Stimulated activated CD8-positive, alpha-beta memory T cell treated with anti-CD3 and anti-CD28 coated beads, Interleukin-12 subunit alpha, Interleukin-12 subunit beta, amount 100 ng/mL, for 1 hour (primary cell): ENCODE measurements around the gene ENKUR.
"Not testable (repeated sequence)": the region's sequence is repeated elsewhere in the genome, so short reads cannot be mapped to it uniquely, and the experiment has no call there.

Experiments used
- DNase-seq: peaks from one replicate; pipeline ENCODE4 v3.0.0-alpha.2; 2020; ENCODE audit warnings: low read depth

Gene ENKUR

DNA sequence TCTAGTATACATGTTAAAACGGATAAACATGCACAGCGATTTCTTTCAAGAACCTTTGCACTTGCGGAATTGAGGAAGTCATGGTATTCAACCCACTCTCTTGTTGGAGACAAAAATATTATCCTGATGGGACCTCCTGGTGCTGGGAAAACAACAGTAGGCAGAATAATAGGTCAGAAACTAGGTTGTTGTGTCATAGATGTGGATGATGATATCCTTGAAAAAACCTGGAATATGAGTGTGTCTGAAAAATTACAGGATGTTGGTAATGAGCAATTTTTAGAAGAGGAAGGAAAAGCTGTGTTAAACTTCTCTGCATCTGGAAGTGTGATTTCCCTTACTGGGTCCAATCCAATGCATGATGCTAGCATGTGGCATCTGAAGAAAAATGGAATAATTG lies 7.3 kb upstream of the ENKUR start:
- DNase-seq: no peak

DNA sequence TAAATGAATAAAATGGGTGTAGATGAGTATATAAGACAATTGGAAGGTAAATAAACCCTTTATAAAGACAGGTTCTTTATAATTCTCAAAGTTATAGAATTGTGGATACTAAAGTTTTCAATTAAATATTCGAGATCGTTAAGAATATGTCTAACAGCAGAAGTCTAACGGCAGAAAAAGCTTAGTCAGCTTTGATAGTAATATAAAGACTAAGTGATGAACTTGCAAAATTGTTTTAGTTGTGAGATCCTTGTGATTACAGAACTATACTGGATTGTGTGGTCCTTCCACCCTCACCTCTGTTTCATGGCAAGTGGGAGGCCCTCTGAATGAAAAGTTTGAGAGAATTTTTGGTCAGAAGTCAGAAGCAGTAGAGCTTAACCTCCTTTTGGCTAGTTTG lies 2.7 kb upstream of the ENKUR start:
- no peak for DNase-seq

DNA sequence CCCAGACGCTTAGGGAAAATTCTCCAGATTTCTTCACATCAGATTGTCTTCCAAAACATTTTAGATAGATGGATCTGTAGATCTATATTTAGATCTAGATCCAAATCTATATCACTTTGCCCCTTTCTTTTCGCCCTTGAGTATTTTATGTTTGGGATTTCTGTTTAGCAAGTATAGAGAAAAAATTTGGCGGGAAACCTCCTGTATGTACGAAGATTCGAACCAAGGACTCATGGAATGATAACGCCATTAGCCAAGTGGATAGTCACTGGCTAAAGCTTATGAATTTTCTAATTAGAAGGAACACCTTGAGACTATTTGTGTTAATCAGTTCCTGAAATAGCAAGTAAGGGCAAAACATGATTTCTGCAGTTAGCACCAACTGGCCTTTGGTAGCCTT lies 1.7 kb upstream of the ENKUR start:
- DNase-seq: no peak

DNA sequence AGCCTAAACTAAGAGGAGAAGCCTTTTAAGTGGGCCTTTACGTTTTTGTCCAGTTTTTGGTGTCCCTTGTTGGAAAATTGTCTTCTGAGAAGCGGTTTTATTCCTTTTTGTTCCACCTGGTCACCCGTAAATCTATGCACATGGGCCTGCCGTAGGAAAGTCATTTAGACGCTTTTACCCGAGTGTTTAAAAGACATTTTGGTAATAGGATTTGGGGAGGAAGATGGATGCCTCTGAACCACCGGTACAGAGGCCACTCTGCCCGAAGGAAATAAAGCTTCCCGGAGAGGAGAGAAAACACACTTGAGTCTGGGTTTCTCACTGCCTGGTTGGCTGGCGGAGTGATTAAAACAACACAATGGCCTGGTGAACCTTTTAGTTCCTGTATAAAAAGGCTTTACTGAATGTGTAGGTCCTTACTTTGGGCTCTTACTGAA lies 1.2 kb upstream of the ENKUR start:
- no peak for DNase-seq

DNA sequence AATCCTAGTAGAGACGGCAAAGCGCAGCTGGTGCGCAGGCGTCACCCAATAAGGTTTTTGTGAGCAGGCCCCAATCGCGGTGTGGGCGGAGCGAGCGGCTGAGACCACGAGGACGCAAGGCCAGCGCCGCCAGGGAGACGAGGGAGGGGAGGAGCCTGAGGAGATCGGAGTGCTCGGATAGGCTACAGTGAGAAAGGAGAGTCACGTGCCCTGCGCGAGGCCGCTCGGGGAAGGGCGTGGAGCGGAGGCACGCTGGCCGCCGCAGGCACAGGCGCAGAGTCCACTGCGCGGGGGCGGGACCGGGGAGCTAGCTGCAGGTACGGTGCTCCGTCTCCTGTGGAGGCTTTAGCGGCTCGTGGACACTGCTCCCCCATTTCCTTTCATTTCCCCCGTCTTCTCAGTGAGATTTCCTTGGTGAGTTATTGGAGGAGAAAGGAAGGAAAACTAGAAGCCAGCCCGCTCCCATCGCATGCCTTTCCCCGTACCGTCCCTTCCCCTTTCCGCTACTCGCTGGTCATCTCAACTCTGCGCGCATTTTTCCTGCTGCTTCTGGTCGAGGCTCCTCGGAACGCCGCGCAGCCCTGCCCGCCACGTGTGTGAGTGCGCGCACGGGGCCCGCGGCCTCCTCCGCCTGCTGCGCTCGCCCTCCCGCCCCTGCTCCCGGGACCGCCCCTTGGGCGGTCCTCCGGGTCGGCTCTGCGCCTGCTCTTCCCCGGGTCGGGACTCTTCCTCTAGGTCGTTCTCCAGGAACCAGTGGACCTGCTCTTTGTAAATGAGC lies 607 bp upstream of the ENKUR start, which contains the start of gene THNSL1:
Gene THNSL1, plus strand, starts transcription at position 237 of the 778 bp plus-strand sequence. CDS start 6,612 bp downstream, outside the sequence.
- peak; percentile 94 for DNase-seq

DNA sequence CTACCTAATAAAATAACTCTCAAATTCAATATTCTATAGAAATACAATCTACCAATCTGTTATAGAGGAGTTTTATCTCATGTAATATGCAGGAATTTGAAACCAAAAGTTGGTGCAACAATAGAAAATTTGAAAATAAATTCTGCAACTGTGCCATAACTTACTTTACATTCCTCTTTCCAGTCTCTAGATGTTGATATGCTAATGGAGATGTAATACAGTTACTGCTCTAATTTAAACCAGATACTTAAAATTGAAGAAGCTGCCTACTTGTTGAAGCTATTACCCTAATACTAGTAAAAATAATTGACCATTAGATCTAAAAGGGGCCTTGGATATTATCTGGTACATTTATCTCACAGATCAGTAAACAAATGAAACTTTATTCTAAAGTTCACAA lies 1.4 kb downstream of the ENKUR start:
- DNase-seq: no peak

DNA sequence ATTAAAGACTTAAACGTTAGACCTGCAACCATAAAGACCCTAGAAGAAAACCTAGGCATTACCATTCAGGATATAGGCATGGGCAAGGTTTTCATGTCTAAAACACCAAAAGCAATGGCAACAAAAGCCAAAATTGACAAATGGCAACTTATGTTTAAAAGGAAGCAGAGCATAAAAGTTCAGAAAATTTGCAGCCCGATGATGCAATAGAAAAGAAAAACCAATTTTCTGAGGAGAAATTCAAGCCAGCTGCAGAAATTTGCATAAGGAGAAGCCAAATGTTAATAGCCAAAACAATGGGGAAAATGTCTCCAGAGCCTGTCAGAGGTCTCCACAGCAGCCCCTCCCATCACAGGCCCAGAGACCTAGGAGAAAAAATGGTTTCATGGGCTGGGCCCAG lies 4.4 kb downstream of the ENKUR start:
- not testable (repeated sequence) for DNase-seq

DNA sequence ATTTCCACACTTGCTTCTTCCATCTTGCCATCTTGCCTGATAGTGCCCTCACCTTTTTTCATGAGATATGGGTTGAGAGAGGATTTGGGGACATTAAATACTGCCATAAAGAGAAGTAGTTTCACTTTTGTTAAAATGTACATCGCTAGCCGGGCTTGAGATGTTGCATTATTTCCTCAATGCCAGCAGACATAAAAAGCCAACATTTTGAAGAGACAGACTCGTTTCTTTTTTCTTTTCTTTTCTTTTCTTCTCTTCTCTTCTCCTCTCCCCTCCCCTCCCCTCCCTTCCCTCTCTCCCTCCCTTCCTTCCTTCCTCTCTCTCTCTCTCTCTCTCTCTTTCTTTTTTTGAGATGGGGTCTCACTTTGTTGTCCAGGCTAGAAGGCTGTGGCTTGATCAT lies 17.9 kb downstream of the ENKUR start:
- DNase-seq: no peak

DNA sequence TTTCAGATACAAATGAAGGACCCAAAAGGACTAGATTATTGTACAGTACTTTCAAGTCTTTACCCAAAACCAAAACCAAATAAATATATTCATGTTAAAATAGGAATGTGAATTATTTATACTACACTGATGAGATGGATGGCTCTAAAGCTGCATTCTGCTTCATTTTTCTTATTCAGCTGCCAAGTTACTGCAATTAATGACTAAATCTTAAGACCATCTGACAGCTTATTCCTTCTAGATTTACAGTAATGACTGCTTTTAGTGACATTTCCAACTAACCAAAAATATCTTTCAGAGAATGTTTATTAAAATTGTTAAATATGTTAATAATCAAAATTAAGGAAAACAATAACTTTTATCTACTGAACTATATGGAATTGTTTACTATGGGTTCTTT lies 20.9 kb downstream of the ENKUR start:
- DNase-seq: no peak

DNA sequence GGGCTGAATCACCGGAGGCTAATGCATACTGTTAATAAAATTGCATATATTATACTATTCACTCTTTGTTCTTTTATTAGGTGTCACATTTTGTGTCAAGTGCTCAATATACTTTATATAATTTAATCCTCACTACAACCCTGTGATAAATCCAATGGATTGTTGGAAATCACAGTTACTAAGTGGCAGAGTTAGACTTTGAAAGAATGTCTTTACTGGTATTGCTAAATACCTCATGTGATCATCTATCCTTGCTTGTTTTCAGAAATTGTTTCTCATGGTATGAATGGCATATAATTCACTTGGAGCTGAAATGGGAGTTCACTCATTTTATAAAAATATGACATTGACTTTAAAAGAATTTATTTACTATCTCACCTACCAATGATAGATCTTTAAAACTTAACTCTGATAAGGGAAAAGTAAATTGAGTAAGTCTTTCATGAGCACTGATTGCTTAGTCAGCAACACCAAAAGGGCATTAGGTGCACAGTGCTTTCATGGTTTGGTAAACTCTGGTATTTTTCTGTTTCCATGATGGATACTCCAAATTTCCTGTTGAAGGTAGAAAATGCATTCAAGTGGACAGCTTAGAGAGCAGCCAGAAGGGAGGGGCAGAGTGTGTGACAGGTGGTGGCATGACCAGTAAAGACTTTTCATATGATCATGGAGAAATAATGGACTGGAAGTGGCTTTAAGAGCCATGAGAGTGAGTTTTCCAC lies 22.6 kb downstream of the ENKUR start:
- no peak for DNase-seq

DNA sequence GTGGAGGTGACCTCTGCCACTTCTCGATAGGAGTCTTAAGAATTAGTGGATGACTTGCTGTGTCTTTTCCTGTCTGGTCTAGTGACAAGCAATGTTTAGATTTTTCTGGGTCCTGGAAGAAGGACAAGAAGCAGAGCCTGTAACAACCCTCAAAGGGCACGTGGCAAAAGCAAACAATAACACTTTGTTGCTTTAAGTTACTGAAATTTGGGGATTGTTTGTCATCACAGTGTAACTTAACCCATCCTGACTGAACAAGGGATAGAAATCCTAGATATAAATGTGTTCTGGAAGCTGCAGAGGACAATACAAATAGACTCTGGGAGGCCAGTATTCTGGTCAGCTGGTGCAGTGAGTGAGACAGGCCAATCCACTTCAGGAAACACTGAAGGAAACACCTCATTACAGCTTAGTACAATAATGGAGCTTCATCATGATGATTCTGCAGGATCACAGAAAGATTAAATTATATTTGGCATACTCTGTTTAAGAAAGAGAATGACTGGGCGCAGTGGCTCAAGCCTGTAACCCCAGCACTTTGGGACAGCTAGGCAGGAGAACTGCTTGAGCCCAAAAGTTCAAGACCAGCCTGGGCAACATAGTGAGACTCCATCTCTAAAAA lies 23.3 kb downstream of the ENKUR start:
- no peak for DNase-seq

DNA sequence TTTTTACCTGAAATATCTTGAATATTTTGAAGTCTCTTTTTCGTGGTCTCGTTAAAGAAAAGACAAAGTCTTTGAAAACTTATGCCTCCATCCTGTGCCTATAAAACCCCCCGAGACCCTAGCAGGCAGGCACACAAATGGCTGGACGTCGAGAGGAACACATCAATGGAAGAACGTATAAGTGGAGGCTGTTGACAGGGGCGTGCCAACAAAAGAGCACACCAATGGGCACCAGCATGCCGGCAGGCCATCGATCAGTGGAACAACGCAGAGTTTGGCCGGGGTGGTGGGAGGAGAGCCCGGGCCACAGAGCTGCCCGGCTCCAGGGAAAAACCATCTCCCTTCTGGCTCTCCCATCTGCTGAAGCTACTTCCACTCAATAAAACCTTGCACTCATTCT lies 24.7 kb downstream of the ENKUR start:
- DNase-seq: no peak

DNA sequence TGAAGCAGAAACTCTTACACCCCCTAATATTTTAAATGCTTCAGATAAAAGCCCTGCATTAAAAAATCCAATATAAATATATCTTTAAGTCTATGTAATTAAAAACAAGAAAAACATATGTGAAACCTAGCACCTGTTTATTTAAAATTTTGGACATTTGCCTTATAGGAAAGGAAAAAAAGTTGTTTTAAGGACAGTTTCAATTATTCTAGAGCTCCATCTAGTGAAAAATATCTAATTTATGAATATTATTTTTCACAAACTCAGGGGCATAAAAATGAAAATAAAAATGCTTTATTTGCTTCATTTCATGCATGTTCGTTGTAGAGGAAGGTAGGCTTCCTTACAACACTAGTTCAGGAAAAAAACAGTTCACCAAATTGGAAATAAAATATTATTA lies 26.1 kb downstream of the ENKUR start:
- no peak for DNase-seq

DNA sequence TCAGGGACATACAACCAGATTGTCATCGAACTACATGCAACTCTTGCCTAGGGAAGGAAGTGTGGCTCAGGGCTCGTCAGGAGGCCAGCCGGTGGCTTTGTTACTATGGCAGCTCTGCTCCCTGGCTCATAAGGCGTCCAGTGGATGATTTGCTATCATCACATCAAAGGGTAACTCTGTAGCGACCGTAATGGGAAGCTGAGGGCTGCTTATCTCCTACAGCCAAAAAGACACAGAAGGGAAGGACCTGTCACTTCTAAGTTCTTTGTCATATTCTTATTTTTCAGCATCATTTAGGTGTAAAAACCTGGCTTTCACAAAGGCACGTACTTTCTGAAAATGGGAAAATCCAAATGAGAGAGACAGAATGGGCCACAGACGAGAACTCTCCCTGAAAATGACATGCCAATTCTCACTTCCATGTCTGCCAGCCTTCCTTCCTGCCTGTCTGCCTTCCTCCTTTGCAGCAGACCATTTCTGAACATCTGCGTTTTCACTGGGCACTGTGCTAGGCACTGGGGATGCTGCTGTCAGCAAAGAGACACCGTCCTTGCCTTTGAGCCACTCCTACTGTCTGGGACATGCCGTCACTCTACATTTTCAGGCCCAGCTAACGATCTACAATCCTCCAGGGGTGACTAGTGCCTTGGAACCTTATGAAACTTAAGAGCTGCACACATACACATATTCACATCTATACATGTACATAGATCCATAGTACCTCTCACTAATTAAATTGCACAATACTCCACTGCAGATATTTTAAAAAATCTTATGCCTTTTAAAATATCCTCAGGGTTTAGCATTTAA lies 26.9 kb downstream of the ENKUR start:
- no peak for DNase-seq

DNA sequence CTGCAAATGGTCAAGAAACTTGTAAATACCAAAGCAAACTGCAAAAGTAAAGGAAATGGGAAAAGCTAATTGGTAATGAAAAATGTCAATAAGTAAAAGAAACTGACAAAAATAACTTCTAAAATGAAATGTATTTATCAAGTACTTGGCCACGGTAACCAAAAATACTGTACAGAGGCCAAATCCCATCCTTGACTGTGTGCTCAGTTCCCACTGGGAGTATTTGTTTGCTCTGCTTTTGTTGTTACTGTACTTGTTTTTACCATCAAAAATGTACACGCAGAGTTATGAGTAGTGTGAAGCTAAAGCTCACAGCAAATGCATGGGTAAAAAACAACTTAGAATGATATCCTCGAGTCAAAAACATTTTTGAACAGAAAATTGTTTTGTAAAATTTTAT lies 31.1 kb downstream of the ENKUR start:
- DNase-seq: no peak

DNA sequence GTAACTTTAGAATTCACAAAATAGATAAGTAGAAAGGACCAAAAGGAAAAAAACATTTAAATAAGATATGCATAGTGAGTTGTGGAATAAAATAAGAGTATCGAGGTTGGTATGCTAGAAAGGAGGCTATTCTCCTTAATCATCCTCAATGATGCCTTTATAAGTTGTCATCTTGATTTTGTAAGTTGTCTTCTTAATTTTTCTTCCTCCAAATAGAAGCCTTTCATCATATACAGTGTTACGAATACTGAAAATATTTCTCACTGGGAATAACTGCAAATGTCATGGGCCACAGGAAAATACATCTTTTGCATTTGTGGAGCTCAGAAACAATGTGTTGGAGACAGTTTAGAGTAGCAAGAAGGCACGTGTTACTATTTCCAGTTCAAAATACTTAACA lies 32.0 kb downstream of the ENKUR start:
- DNase-seq: no peak

DNA sequence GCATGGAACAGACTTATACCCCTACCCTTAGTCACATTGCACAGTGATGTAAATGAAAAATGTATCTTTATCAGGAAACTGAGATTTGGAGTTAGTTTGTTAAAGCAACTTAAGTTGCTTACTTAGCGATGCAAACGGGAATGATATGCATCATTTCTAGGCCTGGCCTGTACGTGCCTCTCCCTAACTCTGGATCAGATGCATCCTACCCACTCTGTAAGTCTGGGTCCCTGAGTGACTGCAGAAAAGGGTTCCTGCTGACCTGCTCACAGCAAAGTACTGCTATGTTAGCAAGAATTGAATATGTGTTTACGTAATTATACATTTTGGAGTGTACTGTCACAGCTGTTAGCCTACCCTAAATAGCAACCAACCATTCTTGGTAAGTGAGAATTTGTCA lies 32.8 kb downstream of the ENKUR start:
- DNase-seq: no peak

DNA sequence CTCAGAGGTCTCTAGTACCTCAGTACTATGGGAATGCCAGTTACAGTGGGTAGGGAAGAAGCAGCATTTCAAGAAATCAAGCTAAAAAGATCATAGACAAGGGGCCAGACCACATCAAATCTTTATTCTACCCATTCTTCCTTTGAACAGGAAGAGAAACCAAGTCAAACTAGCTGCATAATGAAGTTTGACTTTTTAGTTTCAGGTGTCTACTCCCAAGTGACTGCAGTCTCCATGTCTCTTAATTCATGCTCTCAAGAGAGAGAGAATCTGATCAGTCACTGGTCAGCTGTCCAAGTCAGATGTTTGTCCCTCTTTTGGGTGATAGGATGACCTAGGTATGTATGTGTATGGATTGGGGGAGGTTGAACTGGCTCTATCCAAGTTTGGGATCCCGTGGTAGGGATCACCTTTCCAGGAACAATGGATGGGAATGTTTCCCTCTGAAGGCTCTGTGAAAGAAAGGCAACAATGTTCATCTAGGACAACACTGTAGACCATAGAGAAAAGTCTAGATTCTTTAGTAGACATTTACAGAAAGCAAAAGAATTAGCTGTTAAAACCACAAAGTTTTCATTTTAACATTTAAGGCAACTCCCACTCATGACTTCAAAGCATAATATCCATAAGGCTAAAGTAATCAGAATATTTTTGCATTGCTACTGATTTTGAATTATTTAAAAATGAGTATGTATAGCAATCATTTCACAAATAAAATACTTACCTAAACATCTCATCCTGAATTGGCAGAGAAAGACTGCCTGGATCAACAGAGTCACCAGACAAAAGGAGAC lies 33.4 kb downstream of the ENKUR start:
- DNase-seq: no peak

DNA sequence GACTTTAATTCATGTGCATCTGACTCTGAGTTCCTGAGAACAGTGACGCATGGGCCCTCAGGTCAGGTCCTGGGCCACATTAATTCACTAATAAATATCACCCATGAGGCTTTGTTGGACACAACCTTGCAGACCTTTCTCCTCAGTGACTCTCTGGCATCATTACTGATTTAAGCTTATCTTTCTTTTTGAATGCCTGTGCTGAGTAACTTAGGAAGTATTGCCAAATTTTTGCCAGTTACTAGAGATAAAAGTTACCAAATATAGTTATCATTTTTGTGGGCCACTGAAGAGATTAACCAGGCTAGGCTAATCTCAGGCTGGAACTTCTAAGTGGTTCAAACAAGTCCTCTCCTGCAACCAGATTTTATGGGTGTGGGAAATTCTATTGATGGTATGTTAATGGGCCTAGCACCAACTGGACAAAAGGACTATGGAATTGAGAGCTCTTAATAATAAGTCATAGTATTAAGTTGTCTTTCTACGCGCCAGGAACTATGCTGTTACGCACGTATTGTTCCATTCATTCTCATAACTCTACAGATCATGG lies 34.7 kb downstream of the ENKUR start:
- no peak for DNase-seq

DNA sequence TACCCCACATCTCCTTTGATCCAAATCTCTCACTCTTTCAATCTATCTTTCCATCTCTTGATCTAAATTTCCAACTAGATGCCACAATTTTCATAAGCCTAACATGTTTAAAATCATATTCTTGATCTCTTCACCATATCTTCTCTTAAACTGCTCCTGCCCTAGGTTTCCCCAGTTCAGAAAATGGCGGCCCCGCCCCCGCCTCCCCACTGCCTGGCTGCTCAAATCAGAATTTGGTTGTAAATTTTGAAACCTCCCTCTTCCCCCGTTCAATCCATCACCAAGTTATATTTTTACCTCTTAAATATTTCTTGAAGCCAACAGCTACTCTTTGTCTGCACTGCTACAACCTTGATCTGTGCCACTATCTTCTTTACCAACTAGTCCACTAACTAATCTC lies 36.3 kb downstream of the ENKUR start:
- DNase-seq: no peak

DNA sequence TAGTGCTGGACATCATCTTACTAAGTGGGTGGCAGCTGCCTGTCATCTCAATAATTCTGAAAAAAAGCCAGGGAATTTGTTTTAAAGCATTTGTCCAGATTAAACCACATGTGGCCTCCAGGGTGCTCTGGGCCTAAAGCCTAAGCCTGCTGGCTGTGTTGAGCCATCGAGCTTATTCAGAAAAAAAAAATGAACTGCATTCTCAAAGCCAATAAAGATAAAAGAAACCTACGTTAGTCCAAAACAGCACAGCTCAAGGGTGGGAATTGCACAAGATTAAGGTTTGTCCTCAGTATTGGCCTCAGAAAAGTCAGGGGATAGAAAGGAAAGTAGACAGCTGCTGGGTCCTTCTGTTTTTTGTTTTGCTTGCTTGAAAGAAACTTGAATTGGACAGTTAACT lies 41.0 kb downstream of the ENKUR start:
- no peak for DNase-seq
